ENCODE data around the gene ZNF783.

Gene ZNF783

DNA sequence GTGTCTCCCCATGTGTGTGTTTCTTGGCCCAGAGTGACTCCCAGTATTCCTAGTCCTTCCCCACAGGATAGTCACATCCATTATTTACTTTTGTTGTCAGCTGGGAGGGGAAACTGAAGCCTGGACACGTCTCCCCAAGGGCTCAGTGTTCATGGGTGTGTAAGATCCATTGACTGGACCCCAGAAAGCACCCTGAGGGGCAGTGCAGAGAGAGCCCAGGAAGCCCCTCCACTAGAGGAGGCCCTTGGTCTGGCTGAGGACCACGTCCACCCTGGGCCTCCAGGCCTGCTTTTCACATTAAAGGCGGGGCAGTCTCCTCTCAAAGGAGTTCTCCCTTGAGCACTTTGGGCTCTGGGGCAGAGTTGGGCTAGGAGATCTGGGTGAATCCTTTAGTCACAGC, 21.3 kb downstream of the ZNF783 start:
- DNase-seq, result no peak

DNA sequence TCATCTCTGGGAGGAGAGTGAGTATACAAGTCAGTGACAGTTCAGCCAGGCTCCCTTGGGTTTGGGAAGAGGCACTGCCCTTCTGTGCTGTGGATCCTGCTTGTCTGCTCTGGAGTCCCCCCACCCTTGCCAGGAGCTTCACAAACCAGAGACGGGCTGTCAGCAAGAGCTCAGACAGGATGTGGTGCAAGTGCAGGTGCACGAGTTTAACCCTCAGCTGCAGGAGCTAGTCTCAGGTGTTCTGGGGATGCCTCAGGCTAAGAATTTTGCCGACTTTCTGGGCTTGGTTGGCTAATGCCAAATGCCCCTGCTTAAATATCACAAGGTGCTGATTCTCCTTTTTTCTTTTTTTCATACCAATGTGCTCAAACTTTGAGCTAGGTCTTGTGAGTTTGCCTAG, 22.3 kb downstream of the ZNF783 start:
- DNase-seq, result no peak

DNA sequence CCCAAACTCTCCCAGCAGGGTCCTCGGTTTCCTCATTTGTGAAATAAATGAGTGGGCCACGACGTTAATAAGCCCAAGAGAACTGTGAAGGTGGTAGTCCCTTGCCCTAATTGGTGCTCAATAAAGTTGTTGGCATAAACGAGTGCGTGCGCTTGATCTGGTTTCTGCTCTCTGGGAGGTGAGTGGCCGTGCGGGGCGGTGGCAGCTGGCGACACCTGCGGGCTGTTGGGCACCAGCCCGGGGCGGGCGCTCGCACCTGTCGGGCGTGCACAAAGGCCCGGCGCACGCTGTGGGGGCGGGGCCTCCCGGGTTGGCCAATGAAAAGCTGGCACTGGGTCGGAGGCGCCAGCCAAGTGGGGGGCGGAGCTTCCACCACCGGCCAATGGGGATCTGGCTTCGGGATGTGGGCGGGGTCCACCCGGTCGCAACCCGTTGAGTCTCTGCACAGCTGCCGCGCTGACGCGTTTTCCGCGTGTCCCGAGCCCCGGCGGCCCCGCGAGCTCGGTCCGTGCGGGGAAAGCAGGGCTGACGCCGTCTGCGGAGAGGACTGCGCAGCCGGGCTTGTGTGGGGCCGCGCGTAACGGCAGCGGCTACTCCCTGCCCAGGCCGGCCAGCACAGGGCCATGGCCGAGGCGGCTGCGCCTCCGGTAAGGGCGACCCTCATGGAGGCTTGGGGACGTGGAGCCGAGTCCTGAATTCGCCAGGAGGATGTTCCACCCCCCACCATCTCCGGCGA, 23.0 kb downstream of the ZNF783 start:
- DNase-seq, result peak; percentile 88

DNA sequence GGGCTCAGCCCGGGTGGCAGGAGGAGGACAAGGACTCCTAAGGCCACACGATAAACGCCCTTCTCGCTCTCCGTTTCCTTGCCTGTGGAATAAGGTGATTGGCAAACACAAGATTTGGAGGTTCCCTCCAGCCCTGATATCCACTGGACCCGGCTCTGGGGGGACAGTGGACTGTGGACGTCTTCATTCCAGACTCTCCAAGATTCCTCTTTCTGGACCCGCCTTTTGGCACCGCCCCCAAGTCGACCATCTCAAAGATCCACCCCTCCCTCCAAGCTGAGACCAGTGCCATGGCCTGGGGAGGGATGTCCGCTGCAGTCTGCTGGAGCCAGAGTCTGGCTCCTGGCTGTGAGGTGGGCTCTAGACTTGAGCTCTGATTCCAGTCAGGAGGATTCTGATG, 23.6 kb downstream of the ZNF783 start:
- DNase-seq, result no peak

DNA sequence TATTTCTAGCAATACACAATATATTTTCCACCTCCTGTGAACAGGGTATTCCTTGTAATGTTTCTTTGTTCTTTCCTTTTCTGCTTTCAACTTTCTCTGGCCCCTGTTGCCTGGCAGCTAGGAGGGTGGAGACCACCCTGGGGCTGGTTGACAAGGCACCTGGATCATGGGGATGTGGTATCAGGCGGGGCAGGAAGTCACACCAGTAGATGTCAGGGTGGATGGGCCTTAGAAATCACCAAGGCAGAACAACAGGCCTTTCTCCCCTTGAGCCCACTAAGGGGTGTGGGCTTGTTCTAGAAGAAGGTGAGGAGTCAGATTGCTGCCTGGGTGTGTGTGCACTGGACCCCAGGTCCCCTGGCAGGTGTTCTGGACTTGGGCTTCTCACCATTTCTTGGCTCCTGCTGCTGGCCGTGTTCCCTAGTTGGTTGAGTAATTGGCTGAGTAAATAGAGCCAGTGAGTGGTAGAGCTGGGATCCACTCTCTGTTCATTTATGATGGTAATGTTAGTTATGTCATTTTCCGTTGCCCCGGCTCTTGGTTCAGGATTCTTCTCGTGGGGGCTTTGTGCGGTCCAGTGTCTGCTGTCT, 24.9 kb downstream of the ZNF783 start:
- DNase-seq, result no peak

DNA sequence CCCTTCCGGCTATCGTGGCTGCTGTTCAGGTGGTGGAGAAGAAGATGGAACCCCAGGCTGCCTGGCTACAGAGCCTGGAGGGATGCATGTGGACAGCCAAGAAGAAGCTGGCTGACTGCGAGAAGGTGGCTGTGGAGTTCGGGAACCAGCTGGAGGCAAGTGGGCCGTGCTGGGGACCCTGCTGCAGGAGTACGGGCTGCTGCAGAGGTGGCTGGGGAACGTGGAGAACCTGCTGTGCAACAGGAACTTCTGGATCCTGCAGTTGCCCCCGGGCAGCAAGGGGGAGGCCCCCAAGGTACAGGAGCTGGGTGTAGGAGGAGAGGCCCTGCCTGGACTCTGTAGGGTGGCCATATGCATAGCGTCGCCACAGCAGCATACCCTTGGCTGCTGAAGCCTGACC, 25.6 kb downstream of the ZNF783 start:
- no peak for DNase-seq

DNA sequence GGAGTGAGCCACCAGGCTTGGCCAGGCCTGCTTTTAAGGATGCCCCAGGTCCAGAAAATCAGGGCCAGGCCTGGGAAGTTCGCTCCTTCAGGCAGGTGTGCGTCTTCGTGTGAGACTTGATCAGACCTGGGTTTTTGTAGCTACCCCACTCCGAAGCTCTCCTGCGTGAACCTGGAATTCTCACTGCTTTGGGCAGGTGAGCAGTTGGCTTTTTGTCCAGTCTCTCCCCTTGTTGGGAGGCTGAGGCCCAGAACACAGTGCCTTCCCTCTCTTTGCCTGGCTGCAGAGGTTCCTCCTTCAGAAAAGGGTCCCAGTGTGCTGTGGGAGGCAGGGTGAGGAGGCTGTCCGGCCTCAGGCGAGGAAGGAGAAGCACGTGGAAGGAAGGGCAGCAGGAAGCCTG, 27.3 kb downstream of the ZNF783 start:
- DNase-seq, result no peak

DNA sequence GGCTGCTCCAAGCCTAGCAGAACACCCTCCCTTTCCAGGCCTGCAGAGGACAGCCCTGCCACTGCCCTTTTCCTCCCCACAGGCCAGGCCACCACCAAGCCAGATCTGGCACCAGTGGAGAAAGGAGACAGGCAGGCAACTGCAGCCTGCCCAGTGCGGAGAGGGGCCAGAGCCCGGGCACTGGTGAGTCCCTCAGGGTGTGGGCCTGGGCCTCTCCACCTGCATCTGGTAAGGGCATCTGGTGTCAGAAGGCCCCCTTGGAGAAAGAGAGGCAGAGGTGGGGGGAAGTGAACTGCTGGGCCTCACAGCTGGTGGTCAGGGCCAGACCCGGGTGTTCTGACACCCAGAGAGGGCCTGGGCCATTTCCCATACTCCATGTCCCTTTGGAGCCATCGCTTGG, 27.9 kb downstream of the ZNF783 start:
- no peak for DNase-seq

DNA sequence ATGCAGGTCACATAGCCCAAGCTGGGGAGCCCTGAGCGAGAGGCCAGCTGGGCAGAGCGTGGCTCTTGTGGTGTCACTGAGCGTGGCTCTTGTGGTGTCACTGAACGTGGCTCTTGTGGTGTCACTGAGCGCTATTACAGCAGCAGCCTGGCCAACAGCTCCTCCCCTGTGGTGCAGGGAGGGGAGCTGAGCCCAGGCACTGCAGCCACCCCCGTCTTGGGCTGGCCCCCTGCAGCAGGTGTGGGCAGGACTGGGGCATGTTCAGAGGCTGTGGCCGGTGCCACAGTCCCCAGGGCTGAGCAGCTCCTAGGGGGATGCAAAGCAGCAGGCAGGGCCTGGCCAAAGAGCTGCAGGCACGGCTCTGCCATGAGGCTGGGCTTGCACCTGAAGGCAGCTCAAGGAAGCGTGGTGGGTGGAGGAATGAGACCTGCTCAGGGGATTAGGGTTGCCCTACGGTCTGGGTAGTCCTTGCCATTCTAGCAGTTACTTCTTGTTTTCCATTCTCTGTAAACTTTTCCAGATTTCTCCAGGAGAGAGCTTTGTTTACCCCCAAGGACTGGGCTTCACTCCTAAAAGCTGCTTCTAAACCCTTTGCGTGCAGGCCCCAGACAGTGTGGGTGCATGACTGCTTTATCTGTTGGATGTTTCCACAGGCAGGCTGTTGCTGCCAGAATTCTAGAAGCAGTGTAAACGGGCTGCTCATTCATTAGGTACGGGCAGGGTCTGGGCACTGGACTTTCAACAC, 29.2 kb downstream of the ZNF783 start:
- no peak for DNase-seq

DNA sequence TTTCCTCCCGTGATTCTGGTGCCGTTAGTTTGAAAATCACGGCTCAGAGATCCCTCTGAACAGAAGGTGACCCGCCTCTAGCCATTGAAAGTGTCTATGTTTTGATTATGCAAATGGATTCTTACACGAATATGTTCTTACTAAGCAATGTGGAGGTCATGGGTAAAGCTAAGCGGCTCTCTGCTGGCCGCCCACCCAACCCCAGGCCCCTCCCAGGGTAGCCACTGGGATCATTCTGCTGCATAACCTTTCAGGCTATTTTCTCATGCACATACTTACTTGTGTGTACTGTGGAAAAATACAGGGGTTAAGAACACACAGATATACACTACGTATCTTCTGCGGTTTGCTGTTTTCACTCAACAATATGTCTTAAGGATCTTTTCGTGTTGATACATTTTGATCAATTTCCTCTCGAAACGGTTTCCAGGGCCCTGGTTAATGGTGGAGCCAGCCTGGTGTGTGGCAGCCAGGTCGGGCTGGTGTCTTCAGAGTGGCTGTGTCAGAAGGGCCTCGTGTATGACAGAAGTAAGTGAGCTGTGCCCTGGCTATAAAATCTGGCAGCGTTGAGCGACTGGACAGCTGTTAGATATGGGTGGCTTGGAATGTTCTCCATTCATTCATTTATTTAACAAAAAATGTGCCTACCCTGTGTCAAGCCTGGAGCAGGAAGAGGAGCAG, 29.9 kb downstream of the ZNF783 start:
- no peak for DNase-seq

DNA sequence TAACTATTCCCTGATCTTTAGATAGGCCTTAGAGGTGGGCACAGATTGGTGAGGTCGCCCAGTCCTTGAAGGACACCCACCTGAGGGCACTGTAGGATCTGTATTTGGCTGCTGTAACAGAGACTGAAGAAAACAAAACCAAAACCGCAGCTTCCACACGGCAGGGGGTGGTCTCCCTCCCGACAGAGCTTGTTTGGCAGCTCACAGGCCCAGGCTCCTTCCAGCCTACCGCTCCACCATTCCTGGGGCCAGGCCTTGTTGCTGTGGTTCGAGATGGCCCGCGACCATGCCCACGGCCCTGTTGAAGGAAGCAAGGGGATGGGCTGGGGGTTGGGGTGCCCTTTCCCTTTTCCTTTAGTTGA, 30.4 kb downstream of the ZNF783 start:
- no peak for DNase-seq

DNA sequence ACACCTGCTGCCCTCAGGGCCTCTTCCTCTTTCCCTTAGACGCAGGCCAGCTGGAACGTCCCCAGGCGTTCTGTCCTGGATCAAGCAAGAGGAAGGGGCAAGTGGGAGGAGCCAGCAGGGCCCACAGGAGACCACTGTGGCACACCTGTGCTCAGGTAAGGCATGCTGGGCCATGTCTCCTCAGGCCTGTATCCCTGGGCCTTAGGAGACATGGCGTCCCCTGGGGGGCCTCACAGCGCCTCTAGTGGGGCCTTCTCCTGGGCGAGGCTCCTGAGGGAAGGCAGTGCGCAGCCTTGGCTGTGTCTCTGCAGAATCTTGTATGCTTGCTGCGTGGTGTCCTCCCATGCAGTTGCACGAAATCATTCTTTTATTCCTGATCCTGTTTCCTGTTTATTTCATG, 31.3 kb downstream of the ZNF783 start:
- no peak for DNase-seq

DNA sequence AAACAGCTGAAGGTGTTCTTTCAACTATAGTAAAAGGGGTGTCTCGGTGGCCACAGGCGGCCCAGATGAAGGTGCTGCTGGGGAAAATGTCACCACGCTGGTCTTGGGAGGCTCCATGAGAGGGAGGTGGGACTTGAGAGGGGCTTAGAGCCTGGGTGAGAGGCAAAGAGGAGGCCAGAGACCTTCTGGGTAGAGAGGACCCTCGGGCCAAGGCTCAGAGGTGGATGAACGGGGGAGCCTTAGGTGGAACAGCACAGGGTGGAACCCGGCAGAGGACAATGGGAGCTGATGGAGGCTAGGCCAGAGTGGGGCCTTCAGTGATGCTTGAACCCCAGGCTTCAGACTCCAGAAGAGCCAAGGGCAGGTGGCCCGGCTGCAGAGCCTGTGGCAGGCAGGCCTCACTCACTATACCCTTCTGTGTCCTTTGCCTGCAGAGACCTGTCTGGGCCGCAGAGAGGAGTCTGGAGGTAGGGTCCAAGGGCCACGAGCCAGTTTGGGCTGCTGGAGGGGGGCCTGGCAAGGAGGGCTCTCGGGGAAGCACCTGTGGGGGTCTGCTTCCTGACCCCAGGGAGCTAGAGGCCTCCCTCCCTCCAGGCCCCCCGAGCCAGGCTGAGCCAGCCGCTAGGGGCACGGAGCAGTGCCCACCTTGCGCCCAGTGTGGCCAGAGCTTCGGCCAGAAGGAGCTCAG, 32.1 kb downstream of the ZNF783 start:
- no peak for DNase-seq

DNA sequence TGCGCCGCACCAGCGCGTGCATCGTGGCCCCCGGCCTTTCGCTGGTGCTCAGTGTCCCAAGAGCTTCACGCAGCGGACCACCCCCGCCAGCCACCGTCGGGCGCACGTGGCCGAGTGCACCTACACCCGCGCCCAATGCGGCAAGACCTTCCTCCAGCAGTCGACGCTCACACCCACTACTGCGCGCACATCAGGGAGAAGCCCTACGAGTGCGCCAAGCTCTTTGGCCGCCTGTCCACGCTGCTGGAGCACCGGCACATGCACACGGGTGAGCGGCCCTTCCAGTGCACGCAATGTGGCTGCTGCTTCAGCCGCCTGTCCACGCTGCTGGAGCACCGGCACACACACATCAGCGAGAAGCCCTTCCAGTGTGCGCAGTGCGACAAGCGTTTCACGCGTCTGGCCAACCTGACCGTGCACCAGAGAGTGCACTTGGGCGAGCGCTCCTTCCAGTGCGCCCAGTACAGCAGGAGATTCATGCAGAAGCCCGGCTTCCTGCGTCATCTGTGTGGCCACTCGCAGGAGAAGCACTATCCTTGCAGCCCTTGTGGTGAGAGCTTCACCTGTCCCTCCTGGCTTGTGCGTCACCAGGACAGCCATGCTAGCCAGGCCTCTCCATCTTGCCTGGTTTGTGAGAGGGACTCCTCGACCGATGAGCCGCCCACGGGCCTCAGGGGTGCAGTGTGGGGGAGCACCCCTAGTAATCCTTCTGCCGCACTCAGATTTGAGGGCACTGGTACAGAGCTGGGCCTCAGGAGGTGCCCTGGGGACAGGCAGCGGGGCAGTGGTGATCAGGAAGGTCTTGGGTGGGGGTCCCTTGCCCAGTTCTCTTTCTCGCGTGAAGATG, 32.9 kb downstream of the ZNF783 start:
- DNase-seq, result no peak

DNA sequence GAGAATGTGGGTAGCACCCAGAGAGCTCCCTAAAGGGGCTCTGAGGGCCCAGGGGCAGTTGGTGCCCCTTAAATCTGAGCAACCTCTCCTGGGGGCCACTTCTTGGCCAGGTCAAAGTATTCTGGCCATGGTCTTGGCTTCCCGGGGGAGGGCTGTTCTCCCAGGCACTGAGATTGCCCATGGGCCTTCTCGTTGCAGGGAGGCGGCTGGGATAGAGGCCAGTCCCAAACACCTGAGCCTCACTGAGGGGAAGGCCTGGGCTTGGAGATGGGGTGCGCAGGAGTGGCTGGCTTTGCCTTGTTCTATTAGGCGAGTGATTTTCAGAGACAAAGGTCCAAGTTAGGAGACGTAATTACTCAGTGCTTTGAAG, 33.5 kb downstream of the ZNF783 start:
- DNase-seq, result no peak

DNA sequence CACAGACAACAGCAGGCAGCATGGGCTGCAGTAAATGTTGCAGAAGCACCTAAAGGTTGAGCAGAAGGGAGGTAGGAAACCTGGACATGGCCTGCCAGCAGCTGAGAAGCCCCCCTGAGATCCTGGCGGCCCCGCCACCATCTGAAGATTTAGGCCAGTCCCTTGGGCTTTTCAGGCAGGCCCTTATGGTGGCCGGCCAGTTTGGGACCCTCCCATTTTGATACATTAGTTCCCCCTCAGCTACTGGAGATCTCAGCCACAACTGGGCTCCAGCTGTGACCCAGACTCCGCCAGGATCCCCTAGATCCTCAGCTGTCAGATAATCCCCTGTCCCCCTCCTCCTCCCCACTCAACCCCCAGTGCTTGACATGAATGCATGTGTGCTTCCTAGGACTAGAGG, 34.4 kb downstream of the ZNF783 start:
- no peak for DNase-seq

DNA sequence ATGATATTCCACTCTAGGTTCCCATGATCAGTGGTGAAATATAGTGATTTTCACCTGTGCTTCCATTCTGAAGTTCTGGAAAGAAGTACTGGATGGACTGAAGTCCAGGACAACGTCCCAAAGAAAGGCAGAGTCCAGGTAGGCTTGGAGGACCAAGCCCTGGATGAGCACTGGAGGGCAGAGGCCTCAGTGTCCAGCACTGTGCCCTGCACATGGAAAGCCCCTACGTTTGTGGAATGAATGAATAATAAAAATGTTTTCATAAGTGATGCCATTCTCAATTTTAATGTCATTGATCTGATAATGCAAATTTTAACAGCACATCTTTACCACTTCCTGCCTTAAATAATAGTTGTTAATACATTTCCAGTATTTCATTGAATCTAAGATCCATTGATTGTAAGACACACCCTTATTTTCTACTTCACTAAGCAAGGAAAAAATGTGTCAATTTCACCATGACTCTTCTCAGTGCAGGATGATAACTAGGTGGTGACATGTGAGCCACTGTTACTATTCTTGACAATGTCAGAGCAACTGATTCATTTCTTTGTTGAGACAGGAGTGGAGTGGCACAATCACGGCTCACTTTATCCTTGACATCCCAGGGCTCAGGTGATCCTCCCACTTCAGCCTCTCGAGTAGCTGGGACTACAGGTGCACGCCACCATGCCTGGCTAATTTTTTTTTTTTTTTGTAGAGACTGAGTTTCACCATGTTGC, 35.2 kb downstream of the ZNF783 start:
- DNase-seq, result no peak

DNA sequence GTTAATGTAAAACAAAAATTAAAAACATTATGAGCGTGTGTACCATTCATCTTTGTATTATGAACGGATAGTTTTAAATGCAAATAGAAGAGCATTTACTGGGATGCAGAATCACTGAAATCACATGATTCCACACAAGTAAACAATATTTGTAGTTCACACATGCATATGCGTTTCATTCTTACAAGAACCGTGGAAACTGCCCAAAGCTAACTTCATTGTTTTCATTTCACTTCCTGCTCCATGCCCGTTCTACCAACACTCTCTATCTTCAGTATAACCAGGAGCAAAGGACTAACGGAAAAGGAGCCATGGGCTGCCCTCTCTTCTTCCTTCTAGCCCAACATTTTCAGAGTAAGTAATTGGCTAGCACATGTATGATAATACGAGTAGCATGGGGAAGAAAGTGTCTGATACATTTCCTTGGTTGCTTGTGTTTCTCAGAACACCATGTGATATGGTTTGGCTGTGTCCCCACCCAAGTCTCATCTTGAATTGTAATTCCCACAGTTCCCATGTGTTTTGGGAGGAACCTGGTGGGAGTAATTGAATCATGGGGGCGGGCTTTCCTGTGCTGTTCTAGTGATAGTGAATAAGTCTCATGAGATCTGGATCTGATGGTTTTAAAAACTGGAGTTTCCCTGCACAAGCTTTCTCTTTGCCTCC, 38.8 kb downstream of the ZNF783 start:
- DNase-seq, result no peak

DNA sequence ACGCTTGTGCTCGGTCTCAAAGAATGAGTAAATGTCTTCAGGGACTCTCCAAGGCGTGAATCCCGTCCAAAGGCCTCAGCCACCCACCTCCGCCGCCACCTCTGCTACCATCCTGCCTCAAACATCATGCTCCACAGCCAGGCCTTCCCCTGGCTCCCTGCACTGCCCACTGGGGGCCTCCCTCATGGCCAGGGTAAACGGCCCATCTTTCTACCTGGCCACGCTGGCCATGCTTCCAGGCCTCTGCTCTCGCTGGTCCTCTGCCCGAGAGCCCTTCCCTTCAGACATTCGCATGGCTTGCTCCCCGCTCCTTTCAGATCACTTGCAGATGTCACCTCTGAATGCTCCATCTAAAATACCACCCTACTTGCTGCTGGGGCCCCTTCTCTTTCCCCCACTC, 40.2 kb downstream of the ZNF783 start:
- no peak for DNase-seq

DNA sequence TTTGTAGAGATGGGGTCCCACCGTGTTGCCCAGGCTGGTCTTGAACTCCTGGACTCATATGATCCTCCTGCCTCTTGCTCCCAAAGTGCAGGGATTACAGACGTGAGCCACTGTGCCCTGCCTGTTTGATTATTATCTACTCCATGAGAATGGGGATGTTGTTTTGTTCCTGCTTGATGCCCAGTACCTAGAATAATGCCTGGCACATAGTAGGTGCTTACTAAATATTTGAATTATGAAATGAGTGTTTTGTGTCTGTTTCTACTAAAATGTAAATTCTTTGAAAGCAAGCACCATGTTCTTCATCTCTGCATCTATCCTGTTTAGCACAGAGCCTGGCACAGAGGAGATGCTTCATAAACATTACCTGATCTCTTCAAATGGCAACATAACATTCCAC, 40.9 kb downstream of the ZNF783 start:
- DNase-seq, result no peak

DNA sequence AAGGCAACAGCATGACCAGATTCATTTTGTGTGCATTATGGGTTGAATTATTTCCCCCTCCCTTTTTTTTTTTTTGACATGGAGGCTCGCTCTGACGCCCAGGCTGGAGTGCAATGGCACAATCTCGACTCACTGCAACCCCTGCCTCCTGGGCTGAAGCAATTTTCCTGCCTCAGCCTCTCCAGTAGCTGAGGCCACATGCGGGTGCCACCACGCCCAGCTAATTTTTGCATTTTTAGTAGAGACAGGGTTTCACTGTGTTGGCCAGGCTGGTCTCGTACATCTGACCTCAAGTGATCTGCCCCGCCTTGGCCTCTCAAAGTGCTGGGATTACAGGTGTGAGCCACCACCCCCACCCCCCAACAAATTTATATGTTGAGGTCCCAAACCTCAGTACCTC, 42.0 kb downstream of the ZNF783 start:
- DNase-seq, result no peak

Measured in inflammatory macrophage treated with lipopolysaccharide for 4 hours (primary cell).